Measurements from ENCODE around the gene TRIP10.

The TRIP10 gene

GRCh38 chr19:6712231-6712630, 27.2 kb upstream of the TRIP10 start:
- DNase-seq = no peak

DNA sequence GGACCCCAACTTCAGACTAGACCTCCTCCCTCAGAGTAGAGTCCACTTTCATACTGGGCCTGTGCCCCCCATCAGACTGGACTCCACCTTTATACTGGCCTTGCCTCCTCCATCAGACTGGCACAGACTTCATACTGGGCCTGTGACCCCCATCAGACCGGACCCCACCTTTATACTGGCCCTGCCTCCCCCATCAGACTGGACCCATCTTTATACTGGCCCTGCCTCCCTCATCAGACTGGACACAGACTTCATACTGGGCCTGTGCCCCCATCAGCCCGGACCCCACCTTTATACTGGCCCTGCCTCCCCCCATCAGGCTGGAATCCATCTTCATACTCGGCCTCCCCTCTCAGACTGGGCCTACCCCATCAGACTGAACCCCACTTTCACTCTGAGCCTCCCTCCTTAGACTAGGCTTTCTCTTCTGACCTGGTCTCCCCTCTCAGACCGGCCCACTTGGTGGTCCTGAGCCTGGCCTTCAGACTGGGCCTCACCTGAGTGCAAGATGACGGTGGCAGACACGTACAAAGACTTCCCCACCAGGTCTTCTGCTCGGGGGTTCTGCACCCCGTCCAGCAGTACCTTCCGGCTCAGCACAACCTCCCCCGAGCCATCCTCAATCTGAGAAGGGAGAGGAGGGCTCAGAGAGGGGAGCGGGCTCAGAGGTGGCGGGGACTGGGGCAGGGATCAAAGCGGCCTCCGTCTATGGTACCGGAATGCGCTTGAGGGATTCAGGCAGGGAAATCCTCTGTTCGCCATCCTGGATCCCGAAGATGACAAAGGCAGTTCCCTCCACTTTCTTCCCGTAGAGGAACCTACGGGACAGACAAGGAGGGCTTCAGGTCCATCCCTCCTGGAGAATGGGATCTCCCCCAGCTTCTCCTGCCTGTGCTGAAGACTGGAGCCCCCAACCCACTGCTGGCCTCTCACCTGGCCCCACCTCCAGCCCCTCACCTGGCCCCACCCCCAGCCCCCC, 26.5 kb upstream of the TRIP10 start:
- no peak for DNase-seq

- no peak for DNase-seq
Observed at GRCh38 chr19:6713773-6714692, 25.4 kb upstream of the TRIP10 start.

- DNase-seq = no peak
Observed at GRCh38 chr19:6714749-6715555, 24.5 kb upstream of the TRIP10 start.

- no peak for DNase-seq
Observed at GRCh38 chr19:6716610-6716970, 22.9 kb upstream of the TRIP10 start.

- DNase-seq = peak; percentile 14
Observed at GRCh38 chr19:6717036-6717435, 22.4 kb upstream of the TRIP10 start.

GRCh38 chr19:6717441-6717971, 22.0 kb upstream of the TRIP10 start:
- DNase-seq = no peak

- no peak for DNase-seq
Observed at GRCh38 chr19:6718111-6718740, 21.3 kb upstream of the TRIP10 start.

DNA sequence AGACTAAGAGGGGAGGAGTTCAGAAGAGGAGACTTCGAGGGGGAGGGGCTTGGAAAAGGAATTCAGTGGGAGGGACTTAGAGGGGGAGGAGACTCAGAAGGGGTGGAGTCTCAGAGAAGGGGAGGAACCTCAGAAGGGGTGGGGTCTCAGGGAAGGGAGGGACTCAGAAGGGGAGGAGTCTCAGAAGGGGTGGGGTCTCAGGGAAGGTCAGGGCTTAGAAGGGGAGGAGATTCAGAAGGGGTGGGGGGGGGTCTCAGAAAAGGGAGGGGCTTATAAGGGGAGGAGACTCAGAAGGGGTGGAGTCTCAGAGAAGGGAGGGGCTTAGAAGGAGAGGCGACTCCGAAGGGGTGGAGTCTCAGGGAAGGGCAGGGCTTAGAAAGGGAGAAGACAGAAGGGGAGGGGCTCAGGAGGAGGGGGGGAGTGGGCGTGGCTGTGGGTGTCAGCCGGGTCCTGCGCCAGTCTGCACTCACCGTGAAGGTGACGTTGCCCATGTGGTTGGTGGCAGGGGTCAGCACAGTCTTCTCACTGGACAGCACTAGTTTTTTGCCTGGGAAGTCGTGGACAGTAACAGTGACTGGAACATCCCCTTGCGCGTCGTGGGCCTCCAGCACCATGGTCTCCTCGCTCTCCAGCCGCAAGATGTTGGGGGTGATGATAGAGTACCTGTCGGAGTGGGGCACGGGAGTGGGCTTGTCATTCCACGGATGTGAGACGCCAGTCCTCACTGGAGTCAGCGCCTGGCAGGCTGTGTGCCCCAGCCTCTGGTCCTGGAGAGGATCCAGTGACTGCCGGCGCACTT, 20.5 kb upstream of the TRIP10 start:
- DNase-seq = peak; percentile 41

GRCh38 chr19:6719540-6719861, 20.0 kb upstream of the TRIP10 start:
- no peak for DNase-seq

- no peak for DNase-seq
Observed at GRCh38 chr19:6719992-6720368, 19.5 kb upstream of the TRIP10 start.

DNA sequence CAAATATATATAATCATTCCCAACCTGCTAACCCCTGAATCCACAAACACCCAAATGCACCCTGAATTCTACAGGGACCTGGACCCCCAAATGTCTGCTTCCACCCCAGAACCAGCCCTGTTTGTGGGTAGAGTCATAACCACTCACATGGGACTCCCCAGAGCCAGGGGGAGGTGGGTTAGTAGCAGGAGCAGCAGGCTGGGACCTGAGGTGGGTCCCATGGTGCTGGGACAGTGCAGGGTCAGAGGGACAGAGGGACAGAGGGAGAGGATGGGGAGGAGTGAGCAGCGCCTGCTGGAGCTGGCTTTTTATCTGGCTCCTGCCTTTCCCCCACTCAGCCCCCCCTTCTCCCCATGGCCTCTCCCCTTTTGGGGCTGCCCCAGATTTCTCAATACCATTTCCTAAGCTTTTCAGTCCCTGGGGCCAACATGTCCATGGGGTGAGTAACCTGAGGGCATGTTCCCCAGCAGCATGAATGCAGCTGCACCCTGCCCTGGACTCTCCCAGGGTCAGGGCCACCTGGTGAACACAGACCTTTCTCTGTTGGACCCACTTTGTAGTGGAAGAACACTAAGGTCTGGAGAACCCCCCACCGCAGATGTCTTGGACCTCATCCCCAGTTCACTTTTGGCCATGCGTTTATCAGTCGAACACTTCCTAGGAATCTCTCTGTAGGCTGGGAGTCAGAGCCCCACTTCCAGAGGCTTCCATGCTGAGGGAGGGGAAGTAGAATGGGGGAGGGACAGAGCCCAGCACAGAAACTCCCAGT, 18.9 kb upstream of the TRIP10 start, which contains the start of gene C3:
Gene C3, minus strand, starts transcription at position 282 of the 769 bp plus-strand sequence. Its CDS starts 61 bp downstream, at position 221.
- DNase-seq = no peak

- no peak for DNase-seq
Observed at GRCh38 chr19:6721138-6721474, 18.4 kb upstream of the TRIP10 start.

DNA sequence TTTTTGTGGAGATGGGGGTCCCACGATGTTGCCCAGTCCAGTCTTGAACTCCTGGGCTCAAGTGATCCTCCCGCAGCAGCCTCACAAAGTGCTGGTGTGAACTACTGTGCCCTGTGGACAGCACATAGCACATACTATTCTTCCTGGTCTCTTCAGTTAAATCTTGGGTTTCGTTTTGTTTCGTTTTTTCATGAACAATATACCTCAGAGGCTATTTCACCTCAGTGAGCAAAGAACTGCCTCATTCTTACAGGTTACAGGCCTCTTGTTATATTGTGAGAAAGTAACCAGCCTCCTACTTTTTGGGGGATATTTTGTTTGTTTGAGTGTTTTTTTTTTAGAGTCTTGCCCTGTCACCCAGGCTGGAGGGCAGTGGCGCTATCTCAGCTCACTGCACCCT, 17.7 kb upstream of the TRIP10 start:
- DNase-seq = no peak

- DNase-seq = no peak
Observed at GRCh38 chr19:6723108-6723618, 16.3 kb upstream of the TRIP10 start.

- no peak for DNase-seq
Observed at GRCh38 chr19:6723738-6724137, 15.7 kb upstream of the TRIP10 start.

GRCh38 chr19:6724631-6725492, 14.6 kb upstream of the TRIP10 start:
- no peak for DNase-seq

GRCh38 chr19:6725513-6726231, 13.8 kb upstream of the TRIP10 start:
- no peak for DNase-seq

GRCh38 chr19:6728346-6728745, 11.1 kb upstream of the TRIP10 start:
- DNase-seq = peak; percentile 12
